ENCODE measurements around the gene HOTAIR.

HOTAIR gene

GRCh38 chr12:53982648-53983567, 8.2 kb upstream of the HOTAIR start:
- no peak overlapping the region for H3K4me3 ChIP-seq (ENCODE audit: low read depth, low read length)
- no peaks in the 10 kb centered on the region for H3K36me3 ChIP-seq
- H3K9me3 ChIP-seq (ENCODE audit: severe bottlenecking): no peaks in the 10 kb centered on the region
- no peak for TF ChIP-seq CTCF (IDR thresholded peaks at IDR 0.05; ENCODE audit: low read depth, low read length)
- H3K27ac ChIP-seq: no peak overlapping the region
- no peak for DNase-seq
- H3K27me3 ChIP-seq (ENCODE audit: insufficient read depth, low read depth, severe bottlenecking): no peaks in the 10 kb centered on the region

- Histone ChIP-seq H3K36me3 (no peaks in the 10 kb centered on the region), H3K9me3 (ENCODE audit: severe bottlenecking) (no peaks in the 10 kb centered on the region), H3K4me3 (ENCODE audit: low read depth, low read length) (no peak overlapping the region), H3K27me3 (ENCODE audit: insufficient read depth, low read depth, severe bottlenecking) (no peaks in the 10 kb centered on the region), H3K27ac (no peak overlapping the region)
- DNase-seq: no peak
- no peak for TF ChIP-seq CTCF (IDR thresholded peaks at IDR 0.05; ENCODE audit: low read depth, low read length)
These were observed 7.1 kb upstream of the HOTAIR start for GRCh38 chr12:53981634-53982565.

GRCh38 chr12:53980802-53981496, 6.2 kb upstream of the HOTAIR start:
- DNase-seq: no peak
- TF ChIP-seq CTCF (IDR thresholded peaks at IDR 0.05; ENCODE audit: low read depth, low read length): no peak
- Histone ChIP-seq H3K9me3 (ENCODE audit: severe bottlenecking) (peaks cover 4% of the 10 kb centered on the region), H3K27ac (no peak overlapping the region), H3K4me3 (ENCODE audit: low read depth, low read length) (no peak overlapping the region), H3K27me3 (ENCODE audit: insufficient read depth, low read depth, severe bottlenecking) (no peaks in the 10 kb centered on the region), H3K36me3 (no peaks in the 10 kb centered on the region)

- no peak for DNase-seq
- Histone ChIP-seq H3K4me3 (ENCODE audit: low read depth, low read length) (no peak overlapping the region), H3K9me3 (ENCODE audit: severe bottlenecking) (peaks cover 4% of the 10 kb centered on the region), H3K36me3 (no peaks in the 10 kb centered on the region), H3K27ac (no peak overlapping the region), H3K27me3 (ENCODE audit: insufficient read depth, low read depth, severe bottlenecking) (no peaks in the 10 kb centered on the region)
- no peak for TF ChIP-seq CTCF (IDR thresholded peaks at IDR 0.05; ENCODE audit: low read depth, low read length)
These were observed 5.5 kb upstream of the HOTAIR start for GRCh38 chr12:53980104-53980801.
